ENCODE results near the gene SBK3.

GRCh38 chr19:55537741-55538111 lies 7.6 kb downstream of the SBK3 start:
- no peak for TF ChIP-seq POLR2A (IDR thresholded peaks at IDR 0.05; ENCODE audit: low read length)
- no peak for TF ChIP-seq GATA1 (IDR thresholded peaks at IDR 0.05; ENCODE audit: low read depth, low read length)
